GM12864 (cell line): Measurements from ENCODE around the gene BAZ2A.
"Not testable (repeated sequence)": the region's sequence is repeated elsewhere in the genome, so short reads cannot be mapped to it uniquely, and the experiment has no call there.

Experiments used
- DNase-seq: peaks from one replicate; pipeline ENCODE4 v3.0.0-alpha.2; 2011; ENCODE audit warnings: low read depth
- H3K4me3 ChIP-seq: 2 replicates; pipeline ENCODE4 v1.5.1; 2011; ENCODE audit warnings: mild to moderate bottlenecking, low read depth, low read length, control low read depth
- CTCF ChIP-seq: IDR thresholded peaks from 2 replicates; pipeline ENCODE4 v1.5.1; 2011; ENCODE audit warnings: low read depth, mild to moderate bottlenecking, moderate library complexity, low read length, control low read depth, inconsistent platforms; ENCODE audit errors: missing control alignments

BAZ2A gene

GRCh38 chr12:56581418-56582145 lies 48.5 kb downstream of the BAZ2A start:
- TF ChIP-seq CTCF, result no peak
- DNase-seq, result no peak
- no peak overlapping the region for H3K4me3 ChIP-seq

GRCh38 chr12:56578983-56579546 lies 51.1 kb downstream of the BAZ2A start:
- TF ChIP-seq CTCF, result no peak
- no peak overlapping the region for H3K4me3 ChIP-seq
- no peak for DNase-seq

GRCh38 chr12:56577248-56577647 lies 52.9 kb downstream of the BAZ2A start:
- not testable (repeated sequence) for H3K4me3 ChIP-seq, DNase-seq

GRCh38 chr12:56574210-56574609 lies 55.9 kb downstream of the BAZ2A start:
- TF ChIP-seq CTCF, result no peak
- DNase-seq, result no peak
- no peak overlapping the region for H3K4me3 ChIP-seq

- no peak for DNase-seq
- TF ChIP-seq CTCF, result no peak
- no peak overlapping the region for H3K4me3 ChIP-seq
These were observed 57.8 kb downstream of the BAZ2A start for GRCh38 chr12:56572288-56572687.

GRCh38 chr12:56571121-56571520 lies 59.0 kb downstream of the BAZ2A start:
- TF ChIP-seq CTCF, result no peak
- no peak overlapping the region for H3K4me3 ChIP-seq
- DNase-seq, result no peak

GRCh38 chr12:56568146-56568545 lies 62.0 kb downstream of the BAZ2A start:
- TF ChIP-seq CTCF, result no peak
- no peak for DNase-seq
- H3K4me3 ChIP-seq, result no peak overlapping the region
